Heart right ventricle (tissue), 16 donors: ENCODE measurements around the gene BCL2L13. TPM values are rescaled to one million over a fixed set of nuclear protein-coding genes. Genes with fewer than 3 reads are reported as not detected.

ENCODE experiments used
- ATAC-seq, 8 donors: fragments of 200-7000 bp; cut with Tn5 transposase; one replicate each; pipeline ENCODE4 v1.9.1; 2020; ENCODE audit warnings: mild to moderate bottlenecking in 8 of 8, moderate library complexity in 8 of 8, moderate number of reproducible peaks in 1 of 8
- DNase-seq, 2 donors: peaks; one replicate each; pipeline ENCODE4 v3.0.0-alpha.2; 2020
- H3K27ac ChIP-seq, 10 donors: fragments of 200-600 bp; sonication (generic) in 2 of 10; one replicate each; pipeline versions ENCODE4 v1.5.0 to v1.8.0; 2020 to 2022; ENCODE audit warnings: mild to moderate bottlenecking in 3 of 10
- H3K27me3 ChIP-seq, 7 donors: fragments of 200-600 bp; one replicate each; pipeline ENCODE4 v1.8.0; 2021 to 2022; ENCODE audit warnings: mild to moderate bottlenecking in 2 of 7
- H3K36me3 ChIP-seq, 9 donors: fragments of 200-600 bp; sonication (generic) in 1 of 9; one replicate each; pipeline versions ENCODE4 v1.5.0 to v1.8.0; 2020 to 2022; ENCODE audit warnings: mild to moderate bottlenecking in 2 of 9
- H3K4me1 ChIP-seq, 9 donors: fragments of 200-600 bp; sonication (generic) in 1 of 9; one replicate each; pipeline versions ENCODE4 v1.5.0 to v1.8.0; 2020 to 2022; ENCODE audit warnings: mild to moderate bottlenecking in 4 of 9
- H3K4me3 ChIP-seq, 10 donors: fragments of 200-600 bp; sonication (generic) in 2 of 10; one replicate each; pipeline versions ENCODE4 v1.5.0 to v1.8.0; 2020 to 2022; ENCODE audit warnings: mild to moderate bottlenecking in 7 of 10, moderate library complexity in 2 of 10
- H3K9me3 ChIP-seq, 11 donors: fragments of 200-600 bp in 10 of 11; sonication (generic) in 2 of 11; one replicate each; pipeline versions ENCODE4 v1.5.0 to v1.8.0; 2013 to 2022; ENCODE audit warnings: mild to moderate bottlenecking in 2 of 11, control low read depth in 1 of 11, moderate library complexity in 1 of 11
- WGBS, 2 donors: extraction: QIAGEN DNeasy Blood & Tissue Kit; methylation state at CpG; one replicate each; pipeline ENCODE4 v1.1.7; 2013; ENCODE audit warnings: inconsistent platforms in 1 of 2; 5-methylcytosine and 5-hydroxymethylcytosine counted together
- intact Hi-C, 10 donors: fragments of 100-400 bp; cut with DNase I; formaldehyde crosslinking; loops; one replicate each; pipeline versions ENCODE4 v1.11.1 to v1.14.2; 2022
- polyA plus RNA-seq, 2 donors: library from polyadenylated mRNA; stranded (reverse); fragments of 200-250 nt; gene quantifications; one replicate each; pipeline ENCODE4 v1.2.3, GENCODE V29; 2013
- total RNA-seq, 10 donors: library from RNA; stranded (reverse); fragmentation: NEBNext Ultra II Directional in 3 of 10; extraction: Animal tissue kit (Norgen Biotek cat#: 25700) in 3 of 10; gene quantifications; one replicate each; pipeline versions ENCODE4 v1.2.1 to v1.2.4, GENCODE V29; 2021 to 2023
- TF ChIP-seq, protein P1 (sequence below), 9 donors: fragments of 200-600 bp; sonication (generic) in 2 of 9; IDR thresholded peaks; one replicate each; pipeline versions ENCODE4 v1.5.0 to v1.8.0; 2021 to 2022; ENCODE audit warnings: antibody characterized with exemption in 9 of 9, mild to moderate bottlenecking in 5 of 9, moderate library complexity in 1 of 9
- donor health status: Arrhythmogenic right ventricular cardiomyopathy.
- donor health status: ischemic (EF 13 %, LVEDD 7.1; RV severe dilation, severe dysfunction).
- donor health status: healthy with polysubstance abuse.
- donor health status: DM: no; HTN: yes; CAD: no.
- donor health status: DM: no; HTN: no; CAD: no.
- donor health status: ischemic (EF 25% LVEDD 6.9; RV normal size, moderate dysfunction).
- donor health status: ischemic (EF 25% LVEDD 5.7; RV mildly dilated, moderate dysfunction).
- donor health status: healthy.
- donor health status: DM: yes; HTN: yes; CAD: no.
- donor health status: Ischemic cardiomyopathy.
- donor health status: ischemic (EF 35%, LVEDD 5.7; RV mildly dilated, moderate dysfunction).
- donor health status: nonischemic (EF 11% LVEDD 7.7; RV severe dilation, severe dysfunction).
- donor health status: DM: yes; HTN: yes; CAD: no.
- donor health status: PGD.
- donor health status: ischemic (EF 29% LVEDD 5.4; RV normal size, mild dysfunction).
- donor health status: nonischemic (EF 23%, LVEDD 6.1; RV moderate dilation, normal function).

Gene BCL2L13
- total and polyA plus RNA-seq, 12 donors = 27.9 to 113 (median 88.7) TPM

DNA sequence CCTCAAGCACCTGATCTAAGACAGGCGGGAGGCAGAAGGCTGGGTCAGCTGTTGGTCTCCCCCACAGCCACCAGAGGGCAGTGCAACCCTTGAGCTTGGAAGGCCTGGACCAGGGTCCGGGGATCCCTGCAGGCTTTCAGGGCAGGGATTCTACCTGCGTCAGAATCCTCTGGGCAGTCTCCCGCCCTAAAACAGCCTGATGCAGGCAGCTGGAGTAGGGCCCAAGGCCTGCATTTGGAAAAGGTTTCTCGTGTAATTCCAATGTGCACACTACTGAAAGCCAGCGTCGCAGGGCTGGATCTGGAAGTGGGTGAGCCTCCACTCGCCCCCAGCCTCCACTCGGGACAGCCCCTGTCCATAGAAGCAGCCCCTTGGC is 104.0 kb downstream of the BCL2L13 start:
- H3K27me3 ChIP-seq = no peaks in the 10 kb centered on the region
- H3K36me3 ChIP-seq = peaks cover 0 to 64% (median 0%) of the 10 kb centered on the region in 9 donors
- no peak overlapping the region for H3K4me3 ChIP-seq
- H3K9me3 ChIP-seq = no peaks in the 10 kb centered on the region
- peak; percentile 58 to 61 for DNase-seq
- peaks cover 0 to 22% (median 14%) of the 10 kb centered on the region in 9 donors for H3K4me1 ChIP-seq
- ATAC-seq = peak in 7 of 8 donors; percentile 50 to 77 (median 70)
- TF ChIP-seq, protein P1, sequence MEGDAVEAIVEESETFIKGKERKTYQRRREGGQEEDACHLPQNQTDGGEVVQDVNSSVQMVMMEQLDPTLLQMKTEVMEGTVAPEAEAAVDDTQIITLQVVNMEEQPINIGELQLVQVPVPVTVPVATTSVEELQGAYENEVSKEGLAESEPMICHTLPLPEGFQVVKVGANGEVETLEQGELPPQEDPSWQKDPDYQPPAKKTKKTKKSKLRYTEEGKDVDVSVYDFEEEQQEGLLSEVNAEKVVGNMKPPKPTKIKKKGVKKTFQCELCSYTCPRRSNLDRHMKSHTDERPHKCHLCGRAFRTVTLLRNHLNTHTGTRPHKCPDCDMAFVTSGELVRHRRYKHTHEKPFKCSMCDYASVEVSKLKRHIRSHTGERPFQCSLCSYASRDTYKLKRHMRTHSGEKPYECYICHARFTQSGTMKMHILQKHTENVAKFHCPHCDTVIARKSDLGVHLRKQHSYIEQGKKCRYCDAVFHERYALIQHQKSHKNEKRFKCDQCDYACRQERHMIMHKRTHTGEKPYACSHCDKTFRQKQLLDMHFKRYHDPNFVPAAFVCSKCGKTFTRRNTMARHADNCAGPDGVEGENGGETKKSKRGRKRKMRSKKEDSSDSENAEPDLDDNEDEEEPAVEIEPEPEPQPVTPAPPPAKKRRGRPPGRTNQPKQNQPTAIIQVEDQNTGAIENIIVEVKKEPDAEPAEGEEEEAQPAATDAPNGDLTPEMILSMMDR (IDR thresholded peaks at IDR 0.05) = peak; percentile 62 to 83 (median 75)
- H3K27ac ChIP-seq = no peak overlapping the region
- 51 to 56% methylated on average over 9 of the region's 9 CpGs for WGBS, 2 donors
- intact Hi-C loops = loop anchor here in 6 of 10 donors (2.0 to 10.0 kb wide), 11 partner anchors 35 to 335 kb away; partner anchors contain the start of gene PEX26 (in 4 of the 6)

DNA sequence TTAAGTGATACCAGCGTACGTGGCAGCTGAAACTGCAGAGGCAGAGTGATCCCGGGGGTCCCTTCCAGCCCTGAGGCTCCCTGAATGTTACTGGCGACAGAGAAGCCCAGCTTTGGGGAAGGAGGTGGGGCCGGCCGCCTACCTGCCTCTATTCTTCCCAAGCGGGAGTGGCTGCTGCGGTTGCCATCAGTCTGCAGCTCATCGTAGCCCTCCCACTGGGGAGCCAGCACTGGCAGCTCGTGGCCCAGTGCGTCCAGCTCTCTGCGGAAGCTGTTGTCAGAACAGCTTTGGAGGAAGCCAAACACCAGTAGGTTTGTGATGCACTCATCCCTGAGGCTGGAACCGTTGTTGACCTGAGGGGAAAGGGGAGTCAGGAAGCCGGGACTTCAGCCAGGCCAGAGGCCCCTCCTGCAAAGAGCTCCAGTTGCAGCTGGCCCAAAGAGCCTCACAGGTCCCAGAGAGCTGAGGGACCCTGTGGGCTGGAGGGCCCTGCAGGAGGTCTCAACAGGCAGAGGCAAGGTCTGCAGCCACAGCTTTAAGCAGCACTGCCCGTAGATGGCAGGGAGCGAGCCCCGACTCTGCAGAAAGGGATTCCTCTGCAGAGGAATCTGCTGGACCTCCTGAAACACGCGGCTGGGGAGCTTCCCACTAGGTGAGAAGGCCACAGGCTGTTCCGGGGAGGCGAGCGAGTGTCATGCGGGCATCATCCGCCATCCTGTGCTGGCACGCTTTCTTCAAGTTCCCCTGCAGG is 105.3 kb downstream of the BCL2L13 start:
- peaks cover 0 to 22% (median 14%) of the 10 kb centered on the region in 9 donors for H3K4me1 ChIP-seq
- H3K27ac ChIP-seq = no peak overlapping the region
- peak in 5 of 8 donors; percentile 4 to 30 (median 27) for ATAC-seq
- H3K36me3 ChIP-seq = peaks cover 0 to 54% (median 0%) of the 10 kb centered on the region in 9 donors
- intact Hi-C loops = loop anchor here in 6 of 10 donors (2.0 to 10.0 kb wide), 11 partner anchors 33 to 333 kb away; partner anchors contain the start of gene PEX26 (in 4 of the 6)
- DNase-seq = no peak
- H3K27me3 ChIP-seq = no peaks in the 10 kb centered on the region
- TF ChIP-seq, protein P1 (IDR thresholded peaks at IDR 0.05) = no peak
- H3K9me3 ChIP-seq = no peaks in the 10 kb centered on the region
- WGBS, 2 donors = 61 to 66% methylated on average over 25 of the region's 25 CpGs
- H3K4me3 ChIP-seq = no peak overlapping the region

GRCh38 chr22:17744430-17744829 is 105.9 kb downstream of the BCL2L13 start:
- H3K36me3 ChIP-seq = peaks cover 0 to 48% (median 0%) of the 10 kb centered on the region in 9 donors
- peaks cover 0 to 22% (median 14%) of the 10 kb centered on the region in 9 donors for H3K4me1 ChIP-seq
- ATAC-seq (peak in 1 of 8 donors; percentile 5), DNase-seq (no peak)
- no peak overlapping the region for H3K27ac ChIP-seq
- intact Hi-C loops = loop anchor here in 6 of 10 donors (5.0 to 10.0 kb wide), 10 partner anchors 33 to 333 kb away; partner anchors contain the start of gene PEX26 (in 4 of the 6)
- H3K9me3 ChIP-seq = no peaks in the 10 kb centered on the region
- TF ChIP-seq, protein P1 (IDR thresholded peaks at IDR 0.05) = no peak
- H3K27me3 ChIP-seq = no peaks in the 10 kb centered on the region
- WGBS, 2 donors = 87 to 89% methylated on average over 7 of the region's 7 CpGs
- no peak overlapping the region for H3K4me3 ChIP-seq

- H3K36me3 ChIP-seq = peaks cover 0 to 32% (median 0%) of the 10 kb centered on the region in 9 donors
- ATAC-seq (no peak), DNase-seq (no peak)
- 93 to 95% methylated on average over 10 of the region's 10 CpGs for WGBS, 2 donors
- intact Hi-C loops = loop anchor here in 4 of 10 donors (10.0 kb wide), 4 partner anchors 138 to 328 kb away; partner anchors contain the start of gene PEX26 (in 3 of the 4)
- TF ChIP-seq, protein P1 (IDR thresholded peaks at IDR 0.05) = no peak
- H3K4me1 ChIP-seq = peaks cover 0 to 22% (median 14%) of the 10 kb centered on the region in 9 donors
- H3K27me3 ChIP-seq = no peaks in the 10 kb centered on the region
- no peak overlapping the region for H3K4me3 ChIP-seq
- no peaks in the 10 kb centered on the region for H3K9me3 ChIP-seq
- H3K27ac ChIP-seq = no peak overlapping the region
Measured at GRCh38 chr22:17746916-17747315, 108.4 kb downstream of the BCL2L13 start.
